C1 segment of cervical spinal cord (tissue), 14 donors: ENCODE results near the gene XPR1.
"Not testable (repeated sequence)": the region's sequence is repeated elsewhere in the genome, so short reads cannot be mapped to it uniquely, and the experiment has no call there.

Experiments
- DNase-seq, 14 donors: peaks; one replicate each; lab custom pipeline; 2025; lab: John Stamatoyannopoulos, UW

Gene XPR1

DNA sequence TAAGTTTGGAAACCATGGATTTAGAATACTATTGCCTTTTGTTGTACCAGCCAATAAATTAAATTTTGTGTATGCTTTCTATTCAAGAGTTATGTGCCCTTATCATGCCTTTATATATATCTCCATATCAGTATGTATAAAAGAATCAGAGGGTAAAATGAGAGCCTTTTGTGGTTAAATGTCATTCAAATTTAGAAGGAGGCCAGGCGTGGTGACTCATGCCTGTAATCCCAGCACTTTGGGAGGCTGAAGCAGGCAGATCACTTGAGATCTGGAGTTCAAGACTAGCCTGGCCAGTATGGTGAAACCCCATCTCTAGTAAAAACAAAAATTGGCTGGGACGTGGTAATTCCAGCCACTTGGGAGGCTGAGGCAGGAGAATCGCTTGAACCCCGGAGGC is 88.9 kb downstream of the XPR1 start:
- no peak for DNase-seq

DNA sequence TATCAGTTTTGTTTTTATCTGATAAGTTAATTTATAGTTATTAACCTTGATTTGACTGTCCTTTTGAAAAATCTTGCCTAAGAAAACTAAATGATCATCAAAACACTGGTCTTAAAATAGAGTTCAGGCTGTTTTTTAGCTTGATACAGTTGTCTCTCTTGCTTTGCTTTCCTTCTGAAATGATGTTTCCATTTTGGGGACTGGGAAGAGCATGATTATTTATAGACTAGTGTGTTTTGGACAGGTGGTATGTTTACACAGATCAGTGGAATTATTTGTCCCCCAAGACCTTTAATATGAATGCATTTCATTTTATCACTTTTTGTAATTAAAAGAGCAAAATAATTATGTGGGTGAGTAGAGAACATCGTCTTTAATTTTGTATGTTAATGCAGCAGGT is 90.8 kb downstream of the XPR1 start:
- no peak for DNase-seq

DNA sequence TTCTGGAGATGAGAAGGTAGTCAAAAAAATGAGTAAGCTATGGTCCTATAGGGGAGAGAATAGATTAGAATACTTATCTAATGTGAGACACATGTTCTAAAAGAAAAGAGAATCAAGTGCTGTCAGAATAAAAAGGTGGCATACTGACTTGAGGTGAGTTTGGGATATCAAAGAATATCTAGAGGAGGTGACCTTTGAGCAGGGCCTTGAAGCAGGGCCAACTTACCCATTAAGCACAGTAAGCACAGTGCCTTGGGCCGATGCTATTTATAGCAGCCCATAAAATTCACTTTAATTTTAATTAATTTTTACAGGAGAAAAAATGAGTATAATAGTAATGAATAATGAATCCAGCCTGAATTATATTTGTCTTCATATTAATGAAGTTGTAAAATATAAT is 92.2 kb downstream of the XPR1 start:
- no peak for DNase-seq

DNA sequence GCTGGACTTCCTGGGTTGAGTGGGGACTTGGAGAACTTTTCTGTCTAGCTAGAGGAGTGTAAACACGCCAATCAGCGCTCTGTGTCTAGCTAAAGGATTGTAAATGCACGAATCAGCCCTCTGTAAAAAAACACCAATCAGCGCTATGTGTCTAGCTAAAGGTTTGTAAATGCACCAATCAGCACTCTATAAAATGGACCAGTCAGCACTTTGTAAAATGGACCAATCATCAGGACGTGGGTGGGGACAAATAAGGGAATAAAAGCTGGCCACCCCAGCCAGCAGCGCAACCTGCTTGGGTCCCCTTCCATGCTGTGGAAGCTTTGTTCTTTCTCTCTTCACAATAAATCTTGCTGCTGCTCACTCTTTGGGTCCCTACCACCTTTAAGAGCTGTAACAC is 94.2 kb downstream of the XPR1 start:
- DNase-seq: not testable (repeated sequence)

DNA sequence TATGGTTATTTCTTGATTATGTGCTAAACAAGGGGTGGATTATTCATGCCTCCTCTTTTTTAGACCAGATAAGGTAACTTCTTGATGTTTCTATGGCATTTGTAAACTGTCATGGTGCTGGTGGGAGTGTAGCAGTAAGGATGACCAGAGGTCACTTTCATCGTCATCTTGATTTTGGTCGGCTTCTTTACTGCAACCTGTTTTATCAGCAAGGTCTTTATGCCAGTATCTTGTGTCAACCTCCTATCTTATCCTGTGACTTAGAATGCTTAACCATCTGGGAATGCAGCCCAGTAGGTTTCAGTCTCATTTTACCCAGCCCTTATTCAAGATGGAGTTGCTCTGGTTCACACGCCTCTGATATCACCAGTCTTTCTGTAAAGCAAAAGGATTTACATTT is 95.9 kb downstream of the XPR1 start:
- not testable (repeated sequence) for DNase-seq

DNA sequence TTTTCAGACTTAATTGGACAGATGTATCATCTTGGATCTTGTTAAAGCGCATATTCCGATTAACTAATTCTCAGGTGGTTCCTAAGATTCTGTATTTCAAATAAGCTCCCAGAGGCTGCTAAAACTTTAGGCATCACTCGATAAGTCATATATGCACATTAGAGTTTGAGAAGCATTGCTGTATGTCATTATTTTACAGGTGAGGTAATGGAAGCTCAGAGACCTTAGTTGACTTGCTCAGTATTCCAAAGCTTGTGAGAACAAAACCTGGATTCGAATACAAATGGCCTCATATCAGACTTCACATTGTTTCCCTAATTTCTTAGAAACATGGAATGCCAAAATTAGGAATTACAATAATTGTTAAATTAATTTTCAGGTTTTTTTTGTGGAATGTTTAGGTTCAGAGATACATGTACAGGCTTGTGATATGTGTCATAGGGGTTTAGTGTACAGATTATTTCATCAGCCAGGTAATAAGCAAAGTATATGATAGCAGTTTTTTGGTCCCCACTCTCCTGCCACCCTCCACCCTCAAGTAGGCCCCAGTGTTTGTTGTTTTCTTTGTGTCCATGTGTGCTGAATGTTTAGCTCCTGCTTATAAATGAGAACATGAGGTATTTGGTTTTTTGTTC is 96.8 kb downstream of the XPR1 start:
- no peak for DNase-seq

DNA sequence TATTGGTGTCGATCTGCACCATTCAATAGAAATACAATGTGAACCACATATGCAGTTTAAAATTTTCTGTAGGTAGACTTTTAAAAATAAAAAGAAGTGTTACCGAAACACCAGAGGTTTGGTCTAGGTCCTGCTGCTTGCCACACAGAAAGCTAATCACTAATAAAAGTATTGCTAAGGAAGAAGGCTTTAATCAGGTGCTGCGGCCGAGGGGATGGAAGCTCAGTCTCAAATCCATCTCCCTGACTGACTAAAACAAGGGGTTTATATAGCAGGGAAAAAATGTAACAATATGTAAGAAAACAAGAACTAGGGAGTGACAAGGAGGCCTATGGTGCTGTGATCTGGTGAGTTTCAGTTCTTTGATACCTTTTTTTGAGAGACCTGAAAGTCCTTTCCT is 99.3 kb downstream of the XPR1 start:
- DNase-seq: no peak

DNA sequence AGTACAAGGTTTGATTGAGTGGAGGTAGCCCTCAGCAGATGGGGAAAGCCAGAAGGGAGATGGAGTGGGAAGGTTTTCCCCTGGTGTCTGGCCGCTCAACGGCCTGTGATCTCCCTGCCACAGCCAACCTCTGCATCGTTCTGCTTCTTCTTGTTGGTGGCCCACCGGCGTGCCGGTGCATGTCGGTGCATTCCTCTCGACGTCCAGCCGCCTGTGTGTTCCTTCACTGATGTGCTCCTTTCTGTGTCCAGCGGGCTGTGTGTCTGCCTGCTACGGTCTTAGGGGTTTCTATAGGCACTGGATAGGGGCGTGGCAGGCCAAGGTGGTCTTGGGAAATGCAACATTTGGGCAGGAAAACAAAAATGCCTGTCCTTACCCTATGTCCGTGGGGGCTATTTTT is 101.0 kb downstream of the XPR1 start:
- DNase-seq: no peak

DNA sequence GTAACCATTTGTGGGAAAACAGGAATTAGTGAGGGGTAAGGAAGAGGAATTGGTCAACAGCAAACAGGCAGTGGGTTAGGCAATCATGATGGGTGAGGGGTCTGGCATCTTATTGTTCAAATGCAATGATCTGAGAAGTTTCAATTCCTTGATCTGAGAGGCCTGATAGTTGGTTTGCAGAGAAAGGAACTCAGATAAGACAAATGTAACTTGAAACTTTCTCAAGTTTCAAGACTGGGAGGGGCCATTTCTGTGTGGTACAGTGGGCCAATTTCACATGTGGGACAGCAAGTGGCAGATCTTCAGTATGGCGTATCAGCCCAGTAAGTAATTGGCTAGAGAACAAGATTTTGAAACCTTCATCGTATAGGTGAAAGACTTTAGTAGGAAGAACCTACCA is 102.5 kb downstream of the XPR1 start:
- DNase-seq: no peak

DNA sequence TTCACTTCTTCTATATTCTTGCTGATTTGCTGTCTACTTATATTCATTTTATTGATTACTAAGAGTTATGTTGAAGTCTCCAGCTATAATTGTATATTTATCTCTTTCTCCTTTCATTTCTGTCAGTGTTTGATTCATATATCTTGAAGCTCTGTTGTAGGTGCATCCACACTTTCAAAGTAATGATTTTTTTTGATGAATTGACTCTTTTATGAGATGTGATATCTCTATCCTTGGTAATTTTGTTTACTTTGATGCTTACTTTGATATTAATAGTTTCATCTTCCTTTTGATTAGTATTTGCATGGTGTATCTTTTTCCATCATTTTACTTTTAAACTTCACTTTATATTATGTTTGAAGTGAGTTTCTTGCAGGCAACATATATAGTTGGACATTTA is 110.8 kb downstream of the XPR1 start:
- DNase-seq: no peak

DNA sequence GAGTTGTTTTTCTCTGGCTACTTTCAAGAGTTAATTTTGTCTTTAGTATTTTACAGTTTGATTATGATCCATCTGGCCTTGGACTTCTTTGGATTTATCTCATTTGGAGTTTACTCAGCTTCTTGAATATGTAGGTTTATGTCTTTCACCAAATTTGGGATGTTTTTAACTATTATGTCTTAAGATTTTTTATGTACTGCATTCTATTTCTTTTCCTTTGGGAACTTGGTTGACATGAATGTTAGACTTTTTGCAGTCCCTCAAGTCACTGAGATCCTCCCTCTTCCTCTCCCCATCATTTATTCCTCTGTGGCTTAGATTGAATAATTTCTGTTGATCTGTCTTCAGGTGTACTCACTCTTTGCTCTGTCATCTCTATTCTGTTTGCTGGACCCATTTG is 112.0 kb downstream of the XPR1 start:
- no peak for DNase-seq

DNA sequence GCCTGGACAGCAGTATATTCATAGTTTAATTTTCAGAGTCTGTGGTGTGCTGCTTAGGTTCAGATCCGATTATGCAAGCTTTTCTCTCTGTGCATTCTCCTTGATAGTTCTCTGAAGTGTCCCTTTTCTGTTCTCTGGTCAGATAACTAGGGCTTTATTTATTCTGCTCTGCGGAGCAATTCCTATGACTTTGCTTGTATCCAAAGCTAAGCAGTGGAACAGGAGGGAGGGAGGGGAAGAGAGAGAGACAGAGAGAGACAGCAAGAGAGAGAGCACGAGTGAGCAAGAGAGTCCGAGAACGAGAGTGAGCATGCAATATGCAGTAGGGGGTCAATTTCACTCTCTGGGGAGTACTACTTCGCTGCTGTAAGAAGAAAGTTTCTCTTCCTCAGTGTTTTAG is 113.3 kb downstream of the XPR1 start:
- DNase-seq: no peak

DNA sequence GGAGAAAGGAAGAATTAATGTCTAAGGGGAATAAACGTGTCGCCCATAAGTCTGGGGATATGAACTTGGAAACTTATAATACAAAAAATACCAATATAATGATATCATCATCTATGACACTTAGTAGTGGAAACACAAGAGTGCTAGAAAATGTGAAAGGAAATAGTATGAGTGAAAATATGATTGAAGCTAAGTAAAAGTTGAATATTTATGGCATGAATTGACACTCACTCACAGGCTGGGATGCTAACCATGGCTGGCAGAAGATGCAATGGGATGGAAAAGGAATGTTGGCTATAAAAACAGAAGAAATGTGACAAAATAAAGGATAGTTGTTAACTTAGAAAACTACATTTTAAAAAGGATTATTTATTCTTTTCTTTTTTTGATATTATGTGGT is 120.1 kb downstream of the XPR1 start:
- no peak for DNase-seq

DNA sequence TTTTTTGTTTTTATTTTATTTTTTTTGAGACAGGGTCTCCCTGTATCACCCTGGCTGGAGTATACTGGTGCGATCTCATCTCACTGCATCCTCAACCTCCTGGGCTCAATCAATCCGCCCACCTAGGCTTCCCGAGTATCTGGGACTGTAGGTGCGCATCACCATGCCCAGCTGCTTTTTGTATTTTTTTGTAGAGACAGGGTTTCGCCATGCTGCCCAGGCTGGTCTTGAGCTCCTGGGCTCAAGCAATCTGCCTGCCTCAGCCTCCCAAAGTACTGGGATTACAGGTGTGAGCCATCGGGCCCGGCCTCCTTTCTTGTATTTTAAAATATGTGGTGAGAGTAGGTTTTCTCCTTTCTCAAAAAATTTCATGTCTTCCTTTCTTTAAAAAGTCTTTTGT is 122.6 kb downstream of the XPR1 start:
- DNase-seq: no peak

DNA sequence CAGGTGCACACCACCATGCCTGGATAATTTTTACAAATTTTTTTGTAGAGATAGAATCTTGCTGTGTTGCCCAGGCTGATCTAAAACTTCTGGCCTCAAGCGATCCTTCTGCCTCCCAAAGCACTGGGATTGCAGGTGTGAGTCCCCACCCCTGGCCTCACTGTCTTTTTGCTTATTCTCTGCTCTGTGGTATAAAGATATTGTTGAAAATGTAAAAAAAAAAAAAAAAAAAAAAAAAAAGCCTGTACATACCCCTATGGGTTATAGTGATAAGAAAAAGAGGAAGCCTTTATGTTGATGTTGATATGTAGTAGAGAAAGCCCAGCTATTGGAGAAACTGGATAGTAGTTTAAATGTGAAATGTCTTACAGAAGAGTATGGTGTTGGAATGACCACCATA is 125.8 kb downstream of the XPR1 start:
- no peak for DNase-seq

DNA sequence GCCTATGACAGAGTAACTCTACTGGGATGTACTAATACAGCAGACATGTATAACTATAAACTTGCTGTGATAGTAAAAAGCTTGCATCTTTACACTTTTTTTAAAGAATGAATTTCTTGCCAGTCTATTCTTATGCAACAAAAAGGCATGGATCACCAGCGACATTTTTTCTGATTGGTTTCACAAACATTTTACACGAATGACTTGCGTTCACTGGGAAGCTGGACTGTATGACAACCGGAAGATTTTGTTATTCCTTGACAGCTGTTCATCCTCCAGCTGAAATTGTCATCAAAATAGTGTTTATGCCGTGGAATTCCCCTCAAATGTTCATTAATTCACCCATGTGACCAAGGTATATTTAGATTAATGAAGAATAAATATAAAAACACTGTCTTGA is 131.0 kb downstream of the XPR1 start:
- DNase-seq: no peak

DNA sequence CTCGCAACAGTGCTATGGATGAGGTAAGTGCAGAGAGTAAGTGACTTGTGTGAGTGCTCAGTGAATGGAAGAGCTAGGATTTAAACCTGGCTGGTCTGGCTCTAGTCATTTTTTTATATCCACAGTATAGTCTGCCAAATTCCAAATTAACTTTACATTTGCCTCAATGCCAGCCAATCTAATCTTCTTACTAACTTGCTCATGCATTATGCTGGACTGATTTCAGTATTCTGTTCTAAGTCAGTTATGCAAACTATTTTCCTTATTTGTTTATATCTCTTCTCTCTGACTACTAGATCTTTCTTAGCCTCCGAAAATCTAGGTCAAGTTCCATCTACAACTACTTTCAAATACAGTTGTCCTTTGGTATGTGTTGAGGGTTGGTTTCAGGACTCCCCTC is 133.3 kb downstream of the XPR1 start:
- no peak for DNase-seq

DNA sequence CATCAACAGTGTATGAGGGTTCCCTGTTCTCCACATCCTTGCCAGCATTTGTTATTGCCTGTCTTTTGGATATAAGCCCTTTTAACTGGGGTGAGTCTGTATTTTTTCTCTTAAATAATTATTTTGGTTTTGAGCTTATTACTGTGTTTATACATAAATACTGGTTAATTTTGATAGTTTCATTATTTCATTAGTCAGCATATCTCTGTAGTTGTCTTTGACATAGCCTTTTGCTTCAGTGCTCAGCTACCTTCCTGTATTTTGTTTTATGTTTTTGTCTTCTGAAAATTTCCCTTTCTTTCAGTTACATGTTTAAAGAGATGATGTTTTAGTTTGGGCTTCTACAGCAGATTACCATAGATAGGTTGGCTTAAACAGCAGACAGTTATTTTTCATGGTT is 138.1 kb downstream of the XPR1 start:
- DNase-seq: no peak

DNA sequence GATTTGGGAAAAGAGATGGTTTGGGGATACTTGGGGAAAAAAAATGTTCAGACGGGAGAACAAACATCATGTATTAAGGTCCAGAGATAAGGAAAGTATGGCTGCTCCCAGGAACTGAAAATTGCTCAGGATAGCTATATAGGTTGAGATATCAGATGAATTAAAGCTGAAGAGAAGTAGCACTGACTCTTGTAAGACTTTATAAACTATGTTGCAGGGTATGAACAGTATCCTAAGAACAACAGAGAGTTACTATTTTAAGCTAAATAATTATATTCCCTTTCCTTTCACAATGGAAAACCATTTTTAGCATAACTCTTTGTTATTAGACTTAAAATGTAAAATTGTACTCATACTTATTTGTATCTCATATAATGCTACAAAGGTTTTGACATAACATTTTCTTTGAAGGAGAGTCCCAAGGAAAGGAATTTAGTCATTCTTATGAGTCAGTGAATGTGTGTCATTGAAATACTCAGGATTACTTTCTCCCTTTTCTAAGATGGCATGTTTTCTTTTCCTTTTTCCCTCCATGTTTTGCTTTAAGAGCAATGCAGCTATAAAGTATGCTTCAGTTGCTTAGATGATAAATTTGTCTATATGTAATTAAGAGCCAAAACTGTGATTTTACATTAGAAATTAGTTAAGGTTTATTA is 141.5 kb downstream of the XPR1 start:
- DNase-seq: no peak

DNA sequence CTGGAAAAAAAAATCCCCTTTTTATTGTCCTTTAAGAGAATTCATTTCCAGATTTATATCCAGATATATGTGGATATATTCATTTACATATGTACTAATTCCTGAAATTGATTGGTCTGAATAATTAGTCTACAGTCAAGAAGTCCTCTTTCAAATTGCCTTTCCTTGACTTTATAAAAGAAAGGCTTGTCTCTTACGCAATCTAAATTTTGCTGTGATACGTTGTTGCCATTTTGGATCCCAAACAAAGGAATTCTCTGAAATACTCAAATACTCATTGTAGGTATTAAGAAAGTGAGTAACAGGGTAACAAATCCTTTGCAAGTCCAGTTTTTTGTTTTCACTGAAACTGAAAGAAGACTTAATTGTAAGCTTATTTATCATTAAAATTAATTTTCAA is 144.0 kb downstream of the XPR1 start:
- DNase-seq: no peak

DNA sequence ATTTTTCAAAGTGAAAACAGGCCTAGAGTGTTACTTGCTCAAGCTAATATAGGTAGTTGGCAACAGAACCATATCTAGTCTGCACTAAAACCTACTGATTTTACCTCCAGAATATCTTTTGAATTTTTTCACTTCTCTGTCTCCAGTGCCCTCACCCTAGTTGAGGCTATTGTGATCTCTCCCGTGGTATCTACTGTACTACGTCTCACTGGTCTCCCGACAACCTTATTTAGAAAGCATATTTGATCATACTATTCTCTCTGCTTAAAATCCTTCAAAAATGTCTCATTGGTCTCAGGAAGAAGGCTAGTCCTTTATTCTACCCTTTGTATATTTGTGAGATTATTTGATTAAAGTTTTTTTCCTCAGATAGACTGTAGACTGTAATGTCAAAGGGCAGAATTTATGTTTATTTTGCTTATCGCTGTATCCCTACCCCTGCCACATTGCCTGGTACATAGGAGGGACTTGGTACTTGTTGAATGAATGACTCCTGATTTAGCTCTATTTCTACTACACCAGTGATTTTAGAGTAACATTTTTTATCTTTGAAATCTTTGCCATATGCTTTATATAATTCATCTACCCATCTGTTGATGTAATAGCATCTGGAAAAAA is 145.4 kb downstream of the XPR1 start:
- no peak for DNase-seq

DNA sequence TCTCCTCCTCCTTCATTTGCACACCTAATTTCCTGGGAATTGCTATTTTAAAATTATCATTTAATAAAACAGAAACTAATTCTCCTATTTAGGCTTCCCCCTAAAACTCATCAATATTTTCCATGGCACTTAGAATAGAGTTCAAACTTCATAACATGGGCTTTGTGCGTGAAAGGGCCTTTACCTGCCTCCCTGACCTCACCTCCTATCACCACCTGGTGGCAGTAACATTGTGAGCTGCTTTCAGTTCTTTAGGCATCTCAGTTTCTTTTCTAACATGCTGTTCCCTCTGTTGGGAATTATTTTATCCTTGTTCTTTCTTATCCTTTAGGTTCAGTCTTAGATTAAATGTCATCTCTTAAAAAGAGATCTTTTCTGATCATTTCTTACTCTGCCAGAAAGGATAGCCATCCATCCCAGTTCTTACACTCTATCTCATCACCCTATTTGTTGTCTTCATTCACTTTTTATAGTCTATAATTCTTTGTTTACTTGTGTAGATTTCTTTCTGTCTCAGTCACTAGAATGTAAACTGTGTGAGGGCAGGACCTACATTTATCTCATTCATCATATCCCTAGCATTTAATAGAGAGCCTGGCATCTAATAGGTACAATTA is 147.1 kb downstream of the XPR1 start:
- no peak for DNase-seq

DNA sequence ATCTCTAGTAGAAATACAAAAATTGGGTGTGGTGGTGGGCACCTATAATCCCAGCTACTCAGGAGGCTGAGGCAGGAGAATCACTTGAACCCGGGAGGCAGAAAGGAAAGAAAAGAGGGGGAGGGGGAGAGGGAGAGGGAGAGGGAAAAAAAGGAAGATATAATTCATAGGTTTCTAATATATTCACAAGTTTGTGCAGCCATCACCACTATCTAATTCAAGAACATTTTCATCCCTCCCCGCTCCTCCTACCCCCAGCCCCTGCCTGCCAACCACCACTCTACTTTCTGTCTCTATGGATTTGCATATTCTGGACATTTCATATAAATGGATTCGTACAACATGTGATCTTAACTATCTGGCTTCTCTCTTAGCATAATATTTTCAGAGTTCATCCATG is 147.8 kb downstream of the XPR1 start:
- no peak for DNase-seq
